ENCODE results near the gene IARS1.

IARS1 gene

GRCh38 chr9:92295240-92295790 is 1.8 kb upstream of the IARS1 start:
- Histone ChIP-seq H3K27me3 (ENCODE audit: low read length) (no peaks in the 10 kb centered on the region), H3K36me3 (ENCODE audit: low read length) (peaks cover 42% of the 10 kb centered on the region), H3K9me3 (ENCODE audit: insufficient read depth, low read length) (no peaks in the 10 kb centered on the region), H4K20me1 (ENCODE audit: low read depth, low read length) (peaks cover 7% of the 10 kb centered on the region; the same call in 1 of the 2 replicates), H3K9ac (ENCODE audit: low read length) (0 out of 2 replicates have a peak overlapping the region, but pooled peaks have one; percentile 80), H3F3A (ENCODE audit: insufficient read depth) (peaks cover 46% of the 10 kb centered on the region), H3K9me2 (replicated peaks; ENCODE audit: insufficient read depth, low read length) (no peaks in the 10 kb centered on the region), H2AFZ (ENCODE audit: low read depth, low read length, severe bottlenecking) (peak overlapping the region; percentile 75), H3K79me2 (ENCODE audit: insufficient read depth, low read length) (peaks cover 32% of the 10 kb centered on the region), H3K27ac (ENCODE audit: low read depth, low read length) (peak overlapping the region; percentile 85), H3K4me3 (ENCODE audit: insufficient read depth, low read length, poor library complexity, severe bottlenecking) (no peak overlapping the region), H3K4me2 (ENCODE audit: low read depth, low read length, poor library complexity, severe bottlenecking) (peak overlapping the region; percentile 82)
- TF ChIP-seq CTCF (IDR thresholded peaks at IDR 0.05; ENCODE audit: insufficient read depth, low read length, poor library complexity, severe bottlenecking) (no peak), EZH2phosphoT487 (conservative IDR thresholded peaks at IDR 0.05; ENCODE audit: low read length) (no peak)

GRCh38 chr9:92294297-92294676 is 790 bp upstream of the IARS1 start:
- TF ChIP-seq CTCF (IDR thresholded peaks at IDR 0.05; ENCODE audit: insufficient read depth, low read length, poor library complexity, severe bottlenecking), result no peak
- TF ChIP-seq EZH2phosphoT487 (conservative IDR thresholded peaks at IDR 0.05; ENCODE audit: low read length), result no peak
- Histone ChIP-seq H3K27ac (ENCODE audit: low read depth, low read length) (peak overlapping the region; percentile 85), H3K79me2 (ENCODE audit: insufficient read depth, low read length) (peaks cover 42% of the 10 kb centered on the region), H3K4me2 (ENCODE audit: low read depth, low read length, poor library complexity, severe bottlenecking) (peak overlapping the region; percentile 82), H4K20me1 (ENCODE audit: low read depth, low read length) (peaks cover 16% of the 10 kb centered on the region; the same call in 1 of the 2 replicates), H3K4me3 (ENCODE audit: insufficient read depth, low read length, poor library complexity, severe bottlenecking) (peak overlapping the region; percentile 94), H3F3A (ENCODE audit: insufficient read depth) (peaks cover 49% of the 10 kb centered on the region), H3K27me3 (ENCODE audit: low read length) (no peaks in the 10 kb centered on the region), H3K9ac (ENCODE audit: low read length) (peak overlapping the region; percentile 80), H3K9me2 (replicated peaks; ENCODE audit: insufficient read depth, low read length) (no peaks in the 10 kb centered on the region), H3K36me3 (ENCODE audit: low read length) (peaks cover 44% of the 10 kb centered on the region), H2AFZ (ENCODE audit: low read depth, low read length, severe bottlenecking) (peak overlapping the region; percentile 75), H3K9me3 (ENCODE audit: insufficient read depth, low read length) (no peaks in the 10 kb centered on the region)

GRCh38 chr9:92293075-92293354 is 482 bp downstream of the IARS1 start:
- TF ChIP-seq EZH2phosphoT487 (conservative IDR thresholded peaks at IDR 0.05; ENCODE audit: low read length) (no peak), CTCF (IDR thresholded peaks at IDR 0.05; ENCODE audit: insufficient read depth, low read length, poor library complexity, severe bottlenecking) (no peak)
- H3F3A ChIP-seq (ENCODE audit: insufficient read depth), result peaks cover 42% of the 10 kb centered on the region
- H3K4me3 ChIP-seq (ENCODE audit: insufficient read depth, low read length, poor library complexity, severe bottlenecking), result peak overlapping the region; percentile 94
- H3K27me3 ChIP-seq (ENCODE audit: low read length), result no peaks in the 10 kb centered on the region
- peaks cover 55% of the 10 kb centered on the region for H3K79me2 ChIP-seq (ENCODE audit: insufficient read depth, low read length)
- peak overlapping the region; percentile 70 for H2AFZ ChIP-seq (ENCODE audit: low read depth, low read length, severe bottlenecking)
- peak overlapping the region; percentile 78 for H3K4me2 ChIP-seq (ENCODE audit: low read depth, low read length, poor library complexity, severe bottlenecking)
- no peaks in the 10 kb centered on the region for H3K9me3 ChIP-seq (ENCODE audit: insufficient read depth, low read length)
- H3K9ac ChIP-seq (ENCODE audit: low read length), result peak overlapping the region; percentile 80
- peak overlapping the region; percentile 67 for H3K27ac ChIP-seq (ENCODE audit: low read depth, low read length)
- peaks cover 20% of the 10 kb centered on the region; the same call in 1 of the 2 replicates for H4K20me1 ChIP-seq (ENCODE audit: low read depth, low read length)
- peaks cover 42% of the 10 kb centered on the region for H3K36me3 ChIP-seq (ENCODE audit: low read length)
- no peaks in the 10 kb centered on the region for H3K9me2 ChIP-seq (replicated peaks; ENCODE audit: insufficient read depth, low read length)

Data from SU-DHL-6 (cell line).